Lung (tissue), 12 donors: ENCODE measurements around the gene RC3H2. TPM values are rescaled to one million over a fixed set of nuclear protein-coding genes. Genes with fewer than 3 reads are reported as not detected.
A peak's percentile ranks its signal among the peaks of the same experiment; 100 is the strongest.
"Not testable (repeated sequence)": the region's sequence is repeated elsewhere in the genome, so short reads cannot be mapped to it uniquely, and the experiment has no call there.

Source experiments
- ATAC-seq: fragments of 200-7000 bp; cut with Tn5 transposase; one replicate; pipeline ENCODE4 v1.9.1; 2020; ENCODE audit warnings: moderate number of reproducible peaks; ENCODE audit not compliant: insufficient read depth, low FRiP score
- DNase-seq, 3 donors: peaks; one replicate each; pipeline ENCODE4 v3.0.0-alpha.2; 2013 to 2017
- H3K27ac ChIP-seq, 2 donors: one replicate each; pipeline ENCODE4 v1.5.1; 2013; ENCODE audit warnings: mild to moderate bottlenecking in 2 of 2, moderate library complexity in 2 of 2, control low read depth in 1 of 2, inconsistent platforms in 1 of 2, low read depth in 1 of 2, low read length in 1 of 2
- H3K27me3 ChIP-seq, 3 donors: one replicate each; pipeline ENCODE4 v1.5.1; 2013; ENCODE audit warnings: low read length in 2 of 3; ENCODE audit not compliant: control insufficient read depth in 3 of 3, insufficient read depth in 3 of 3
- H3K36me3 ChIP-seq, 4 donors: one replicate each; pipeline ENCODE4 v1.5.1; 2013; ENCODE audit warnings: low read length in 4 of 4, mild to moderate bottlenecking in 1 of 4, moderate library complexity in 1 of 4; ENCODE audit not compliant: control insufficient read depth in 4 of 4, insufficient read depth in 4 of 4
- H3K4me1 ChIP-seq, 5 donors: one replicate each; pipeline ENCODE4 v1.5.1; 2013; ENCODE audit warnings: low read length in 5 of 5, mild to moderate bottlenecking in 2 of 5, moderate library complexity in 1 of 5; ENCODE audit not compliant: control insufficient read depth in 5 of 5, insufficient read depth in 5 of 5
- H3K4me3 ChIP-seq: one replicate; pipeline ENCODE4 v1.5.1; 2013; ENCODE audit warnings: mild to moderate bottlenecking, control low read depth, moderate library complexity
- H3K9ac ChIP-seq, 2 donors: one replicate each; pipeline ENCODE4 v1.5.1; 2013; ENCODE audit warnings: low read length in 2 of 2, control low read depth in 1 of 2; ENCODE audit not compliant: insufficient read depth in 1 of 2
- H3K9me3 ChIP-seq, 4 donors: one replicate each; pipeline ENCODE4 v1.5.1; 2013; ENCODE audit warnings: low read length in 3 of 4, mild to moderate bottlenecking in 1 of 4, moderate library complexity in 1 of 4; ENCODE audit not compliant: control insufficient read depth in 4 of 4, insufficient read depth in 3 of 4
- CTCF ChIP-seq: IDR thresholded peaks from 2 replicates; pipeline ENCODE4 v1.5.1; 2012; ENCODE audit warnings: mild to moderate bottlenecking; ENCODE audit errors: control extremely low read depth, extremely low read depth
- WGBS, 2 donors: extraction: QIAGEN DNeasy Blood & Tissue Kit; methylation state at CpG; one replicate each; pipeline ENCODE4 v1.1.7; 2013; 5-methylcytosine and 5-hydroxymethylcytosine counted together
- polyA plus RNA-seq, 2 donors: library from polyadenylated mRNA; stranded (reverse); fragments of 200-250 nt; gene quantifications; one replicate each; pipeline ENCODE4 v1.2.1, GENCODE V29; 2013
- total RNA-seq, 2 donors: library from RNA; depleted of rRNA in 1 of 2; stranded (reverse); fragments of >200 nt in 1 of 2; gene quantifications; one replicate each; pipeline ENCODE4 v1.2.1, GENCODE V29; 2014 to 2021
- donor health status: control.
- donor health status: control.
- donor health status: Bipolar disorder and iron deficiency.
- donor health status: healthy.
- donor health status: DM: yes; HTN: yes; CAD: no.

RC3H2 gene
- total and polyA plus RNA-seq, 4 donors: 11.9 to 60.2 (median 25.4) TPM

DNA sequence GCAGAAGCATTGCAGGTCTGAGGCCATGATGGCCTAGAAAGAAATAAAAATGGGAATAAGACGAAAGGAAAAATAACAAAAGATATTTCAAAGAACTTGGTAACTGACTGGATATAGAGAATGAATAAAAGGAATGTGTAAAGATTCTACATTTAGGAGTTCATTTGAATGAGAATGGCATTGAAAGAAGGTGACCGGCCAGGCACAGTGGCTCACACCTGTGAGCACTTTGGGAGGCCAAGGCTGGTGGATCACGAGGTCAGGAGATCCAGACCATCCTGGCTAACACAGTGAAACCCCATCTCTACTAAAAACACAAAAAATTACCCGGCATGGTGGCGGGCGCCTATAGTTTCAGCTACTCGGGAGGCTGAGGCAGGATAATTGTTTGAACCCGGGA is 17.6 kb upstream of the RC3H2 start:
- DNase-seq: no peak
- Histone ChIP-seq H3K36me3 (peaks cover 3 to 7% (median 6%) of the 10 kb centered on the region in 4 donors), H3K4me1 (peaks cover 0 to 3% (median 0%) of the 10 kb centered on the region in 5 donors), H3K27me3 (no peaks in the 10 kb centered on the region), H3K4me3 (no peak overlapping the region), H3K27ac (no peak overlapping the region), H3K9me3 (no peaks in the 10 kb centered on the region), H3K9ac (no peak overlapping the region)
- TF ChIP-seq CTCF: no peak
- WGBS, 2 donors: 93 to 95% methylated on average over 8 of the region's 8 CpGs
- ATAC-seq: no peak

DNA sequence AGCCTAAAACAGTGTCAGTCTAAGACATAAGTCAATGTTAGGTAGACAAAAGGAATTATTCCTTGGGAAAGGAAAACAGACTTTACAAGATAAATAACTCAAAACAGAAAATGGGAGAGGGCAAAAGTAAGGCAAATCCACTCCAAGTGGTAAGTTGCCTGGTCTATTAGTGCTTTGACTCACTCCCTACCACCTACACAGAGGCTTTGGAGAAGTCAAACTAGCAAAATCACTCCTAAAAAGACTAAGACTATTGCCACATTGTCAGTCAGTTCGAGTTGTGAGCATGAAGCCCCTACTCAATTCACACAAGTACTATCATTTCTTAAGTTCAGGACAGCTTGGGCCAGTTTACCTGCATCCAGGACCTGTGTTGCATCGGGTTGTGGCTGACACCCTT is 13.2 kb upstream of the RC3H2 start:
- peaks cover 0 to 3% (median 0%) of the 10 kb centered on the region in 5 donors for H3K4me1 ChIP-seq
- H3K9me3 ChIP-seq: no peaks in the 10 kb centered on the region
- no peak for TF ChIP-seq CTCF
- peaks cover 3 to 6% (median 6%) of the 10 kb centered on the region in 4 donors for H3K36me3 ChIP-seq
- H3K9ac ChIP-seq: no peak overlapping the region
- DNase-seq: no peak
- no peak for ATAC-seq
- no peaks in the 10 kb centered on the region for H3K27me3 ChIP-seq
- no peak overlapping the region for H3K4me3 ChIP-seq
- WGBS, 2 donors: 91 to 94% methylated on average over 2 of the region's 2 CpGs
- no peak overlapping the region for H3K27ac ChIP-seq

- peak; percentile 79 to 93 (median 91) for DNase-seq
- Histone ChIP-seq H3K27ac (peak within 1 kb of the TSS; percentile 79 to 90), H3K4me3 (peak within 1 kb of the TSS; percentile 96), H3K36me3 (peaks cover 3 to 13% (median 6%) of the 10 kb centered on the region in 4 donors), H3K9ac (peak within 1 kb of the TSS; percentile 72 to 74), H3K9me3 (no peaks in the 10 kb centered on the region), H3K27me3 (no peaks in the 10 kb centered on the region), H3K4me1 (peaks cover 0 to 10% (median 3%) of the 10 kb centered on the region in 5 donors)
- ATAC-seq: peak; percentile 94
- 0 to 1% methylated on average over 35 of the region's 35 CpGs for WGBS, 2 donors
- no peak for TF ChIP-seq CTCF
Observed at GRCh38 chr9:122912964-122913673, 8.0 kb upstream of the RC3H2 start, which contains the start of gene ZBTB6. TSS of gene ZBTB6 (minus strand) at chr9:122913323. CDS start at chr9:122912072, 1,251 bp downstream.

- ATAC-seq (no peak), DNase-seq (no peak)
- TF ChIP-seq CTCF: no peak
- peak overlapping the region; percentile 96 for H3K4me3 ChIP-seq
- 4 to 5% methylated on average over 9 of the region's 9 CpGs for WGBS, 2 donors
- H3K36me3 ChIP-seq: peaks cover 3 to 13% (median 6%) of the 10 kb centered on the region in 4 donors
- no peaks in the 10 kb centered on the region for H3K27me3 ChIP-seq
- H3K9ac ChIP-seq: peak overlapping the region; percentile 72 to 74
- H3K27ac ChIP-seq: peak overlapping the region; percentile 79 to 90
- no peaks in the 10 kb centered on the region for H3K9me3 ChIP-seq
- peaks cover 0 to 10% (median 3%) of the 10 kb centered on the region in 5 donors for H3K4me1 ChIP-seq
Observed at GRCh38 chr9:122912671-122912963, 7.5 kb upstream of the RC3H2 start.

GRCh38 chr9:122906122-122906521 is 963 bp upstream of the RC3H2 start:
- not testable (repeated sequence) for H3K9ac ChIP-seq

More at GRCh38 chr9:122906122-122906521, 963 bp upstream of the RC3H2 start:
- H3K9me3 ChIP-seq, ATAC-seq, H3K27me3 ChIP-seq, DNase-seq, H3K36me3 ChIP-seq, H3K4me3 ChIP-seq, H3K27ac ChIP-seq: not testable (repeated sequence)
- 94 to 95% methylated on average over 16 of the region's 16 CpGs for WGBS, 2 donors
- H3K4me1 ChIP-seq: peaks cover 0 to 16% (median 0%) of the 10 kb centered on the region in 5 donors
